Ishikawa (cell line): ENCODE results near the gene ELP2.

ENCODE experiments used
- CEBPB ChIP-seq: IDR thresholded peaks from 2 replicates; pipeline ENCODE4 v1.6.1; 2012
- CREB1 ChIP-seq: IDR thresholded peaks from 2 replicates; pipeline ENCODE4 v1.6.1; 2012; ENCODE audit warnings: low read depth
- EGR1 ChIP-seq: IDR thresholded peaks from 2 replicates; pipeline ENCODE4 v1.6.1; 2012
- EP300 ChIP-seq: IDR thresholded peaks from 2 replicates; pipeline ENCODE4 v1.6.1; 2012; ENCODE audit warnings: borderline replicate concordance
- FOXM1 ChIP-seq: IDR thresholded peaks from 2 replicates; pipeline ENCODE4 v1.6.1; 2012; ENCODE audit warnings: low read depth, borderline replicate concordance
- NFIC ChIP-seq: IDR thresholded peaks from 2 replicates; pipeline ENCODE4 v1.6.1; 2012
- RAD21 ChIP-seq: IDR thresholded peaks from 2 replicates; pipeline ENCODE4 v1.6.1; 2012; ENCODE audit warnings: low read depth
- REST ChIP-seq: IDR thresholded peaks from 2 replicates; pipeline ENCODE4 v1.6.1; 2012; ENCODE audit warnings: low read depth, mild to moderate bottlenecking
- TAF1 ChIP-seq: IDR thresholded peaks from 2 replicates; pipeline ENCODE4 v1.6.1; 2012; ENCODE audit warnings: low read depth, mild to moderate bottlenecking
- TCF12 ChIP-seq: IDR thresholded peaks from 2 replicates; pipeline ENCODE4 v1.6.1; 2012; ENCODE audit warnings: low read depth
- TEAD4 ChIP-seq: IDR thresholded peaks from 2 replicates; pipeline ENCODE4 v1.6.1; 2012
- USF1 ChIP-seq: IDR thresholded peaks from 2 replicates; pipeline ENCODE4 v1.6.1; 2012
- YY1 ChIP-seq: IDR thresholded peaks from 2 replicates; pipeline ENCODE4 v1.6.1; 2012; ENCODE audit warnings: low read depth
- ZBTB7A ChIP-seq: IDR thresholded peaks from 2 replicates; pipeline ENCODE4 v1.6.1; 2012; ENCODE audit warnings: low read depth
- TF ChIP-seq, protein P1 (sequence below): IDR thresholded peaks from 2 replicates; pipeline ENCODE4 v1.6.1; 2012

The ELP2 gene

GRCh38 chr18:36181441-36181840 is 51.7 kb downstream of the ELP2 start:
- no peak for TF ChIP-seq TEAD4
- TF ChIP-seq CREB1: no peak
- TF ChIP-seq, protein P1, sequence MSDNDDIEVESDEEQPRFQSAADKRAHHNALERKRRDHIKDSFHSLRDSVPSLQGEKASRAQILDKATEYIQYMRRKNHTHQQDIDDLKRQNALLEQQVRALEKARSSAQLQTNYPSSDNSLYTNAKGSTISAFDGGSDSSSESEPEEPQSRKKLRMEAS: no peak
- no peak for TF ChIP-seq CEBPB

- TF ChIP-seq YY1: no peak
- TF ChIP-seq CEBPB: no peak
- TF ChIP-seq EGR1: no peak
- TF ChIP-seq TCF12: no peak
- no peak for TF ChIP-seq NFIC
- no peak for TF ChIP-seq RAD21
- no peak for TF ChIP-seq CREB1
- no peak for TF ChIP-seq TEAD4
- no peak for TF ChIP-seq EP300
Measured at GRCh38 chr18:36181898-36182506, 52.3 kb downstream of the ELP2 start.

- TF ChIP-seq CEBPB (no peak), YY1 (no peak), USF1 (no peak), EGR1 (no peak), TEAD4 (no peak)
Measured at GRCh38 chr18:36183033-36183432, 53.3 kb downstream of the ELP2 start.

DNA sequence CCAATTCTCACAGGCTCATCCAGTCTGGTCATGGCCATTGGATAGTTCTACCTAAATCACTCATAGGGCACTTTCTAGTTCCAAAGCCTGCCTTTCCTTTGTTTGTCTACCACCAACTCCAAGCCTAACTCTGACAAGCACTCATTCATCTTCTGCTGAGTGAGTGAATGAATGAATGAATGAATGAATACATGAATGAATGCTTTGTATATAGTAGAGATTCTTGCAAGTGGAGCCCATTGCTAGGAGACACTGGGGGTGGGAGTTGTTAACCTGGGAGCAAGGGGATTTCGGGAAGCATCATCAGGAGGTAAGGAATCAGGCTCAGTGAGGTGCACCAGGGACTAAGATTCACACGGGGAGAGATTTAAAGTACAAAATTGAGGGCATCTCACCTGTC is 54.3 kb downstream of the ELP2 start:
- TF ChIP-seq NFIC (no peak), TEAD4 (no peak), CREB1 (no peak), RAD21 (no peak), YY1 (no peak), EP300 (no peak), FOXM1 (no peak), TCF12 (no peak), ZBTB7A (no peak), CEBPB (no peak), USF1 (no peak), TAF1 (no peak), EGR1 (no peak), REST (no peak)
- TF ChIP-seq, protein P1: no peak

- no peak for TF ChIP-seq RAD21
- no peak for TF ChIP-seq FOXM1
- no peak for TF ChIP-seq REST
- TF ChIP-seq CREB1: no peak
- TF ChIP-seq, protein P1: no peak
- no peak for TF ChIP-seq EGR1
- no peak for TF ChIP-seq TAF1
- no peak for TF ChIP-seq TCF12
- TF ChIP-seq YY1: no peak
Measured at GRCh38 chr18:36185157-36185556, 55.5 kb downstream of the ELP2 start.

GRCh38 chr18:36185901-36186460 is 56.3 kb downstream of the ELP2 start:
- no peak for TF ChIP-seq YY1
- TF ChIP-seq REST: no peak
- TF ChIP-seq CEBPB: no peak
- no peak for TF ChIP-seq USF1
- no peak for TF ChIP-seq RAD21
- TF ChIP-seq, protein P1: no peak
- no peak for TF ChIP-seq EP300
- no peak for TF ChIP-seq TCF12
